HG03354 (cell line): ENCODE data around the gene GNG14.
A peak's percentile ranks its signal among the peaks of the same experiment; 100 is the strongest.
"Not testable (repeated sequence)": the region's sequence is repeated elsewhere in the genome, so short reads cannot be mapped to it uniquely, and the experiment has no call there.

Experiments used
- ATAC-seq: cut with Tn5 transposase; IDR thresholded peaks from one replicate; pipeline ENCODE4 v1.9.1; 2021; ENCODE audit warnings: mild to moderate bottlenecking; ENCODE audit not compliant: unreplicated experiment, poor library complexity, severe bottlenecking

The GNG14 gene

GRCh38 chr19:12721656-12722565 is 34.1 kb downstream of the GNG14 start:
- peak; percentile 39 for ATAC-seq

- peak; percentile 79 for ATAC-seq
These were observed 35.0 kb downstream of the GNG14 start for GRCh38 chr19:12722566-12723380.

- ATAC-seq: no peak
These were observed 35.5 kb downstream of the GNG14 start for GRCh38 chr19:12723381-12723640.

- no peak for ATAC-seq
These were observed 36.0 kb downstream of the GNG14 start, which contains the start of gene TNPO2 for GRCh38 chr19:12723641-12724426. Gene TNPO2 (minus strand): TSS chr19:12723932. CDS start chr19:12720977, 2,955 bp downstream.

- ATAC-seq: not testable (repeated sequence)
These were observed 37.8 kb downstream of the GNG14 start for GRCh38 chr19:12725612-12726011.

- no peak for ATAC-seq
These were observed 39.2 kb downstream of the GNG14 start for GRCh38 chr19:12726988-12727316.

GRCh38 chr19:12727745-12728433 is 40.1 kb downstream of the GNG14 start:
- no peak for ATAC-seq

GRCh38 chr19:12730064-12730463 is 42.3 kb downstream of the GNG14 start:
- ATAC-seq: no peak

- no peak for ATAC-seq
These were observed 43.5 kb downstream of the GNG14 start for GRCh38 chr19:12731337-12731736.

- ATAC-seq: no peak
These were observed 45.8 kb downstream of the GNG14 start for GRCh38 chr19:12733369-12734214.

- peak; percentile 78 for ATAC-seq
These were observed 49.4 kb downstream of the GNG14 start, which contains the start of gene GET3 for GRCh38 chr19:12736995-12737834. Gene GET3 (plus strand): TSS chr19:12737497. CDS start chr19:12737506, 9 bp downstream.

GRCh38 chr19:12737835-12738351 is 50.1 kb downstream of the GNG14 start:
- no peak for ATAC-seq
